Keratinocyte (primary cell): ENCODE measurements around the gene NVL.

Experiments
- EZH2 ChIP-seq: IDR thresholded peaks from one replicate; pipeline ENCODE4 v1.6.1; 2012; ENCODE audit warnings: inconsistent platforms, mild to moderate bottlenecking, low read length, moderate library complexity
- TF ChIP-seq, protein P1 (sequence below), 3 experiments: IDR thresholded peaks in 1 of 3; conservative IDR thresholded peaks in 1 of 3; optimal IDR thresholded peaks in 1 of 3; 2 replicates in 2 of 3; 3 replicates in 1 of 3; pipeline versions ENCODE3 to v1.5.1; 2011; ENCODE audit warnings: low read length in 3 of 3, mild to moderate bottlenecking in 3 of 3, moderate library complexity in 2 of 3, control low read depth in 1 of 3, inconsistent platforms in 1 of 3; ENCODE audit not compliant: insufficient read depth in 2 of 3; ENCODE audit errors: extremely low read depth in 1 of 3

DNA sequence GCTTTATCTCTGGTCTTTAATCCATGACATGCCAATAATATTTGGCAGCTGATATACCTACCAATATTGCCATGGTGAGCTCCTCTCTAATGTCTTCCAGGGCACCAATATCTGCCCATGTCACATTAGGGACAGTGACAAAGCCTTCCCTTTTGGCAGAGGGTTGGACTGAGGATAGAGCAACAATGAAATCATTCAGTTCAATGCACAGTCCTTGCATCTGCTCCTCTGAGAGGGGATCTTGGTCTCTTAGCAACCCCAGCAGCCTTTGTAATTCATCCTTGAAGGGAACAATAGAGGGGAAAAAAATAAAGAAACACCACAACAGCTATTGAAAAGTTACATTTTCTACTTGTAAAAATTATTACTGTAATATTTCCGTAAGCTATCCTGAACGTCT, 42.3 kb downstream of the NVL start:
- TF ChIP-seq, protein P1, sequence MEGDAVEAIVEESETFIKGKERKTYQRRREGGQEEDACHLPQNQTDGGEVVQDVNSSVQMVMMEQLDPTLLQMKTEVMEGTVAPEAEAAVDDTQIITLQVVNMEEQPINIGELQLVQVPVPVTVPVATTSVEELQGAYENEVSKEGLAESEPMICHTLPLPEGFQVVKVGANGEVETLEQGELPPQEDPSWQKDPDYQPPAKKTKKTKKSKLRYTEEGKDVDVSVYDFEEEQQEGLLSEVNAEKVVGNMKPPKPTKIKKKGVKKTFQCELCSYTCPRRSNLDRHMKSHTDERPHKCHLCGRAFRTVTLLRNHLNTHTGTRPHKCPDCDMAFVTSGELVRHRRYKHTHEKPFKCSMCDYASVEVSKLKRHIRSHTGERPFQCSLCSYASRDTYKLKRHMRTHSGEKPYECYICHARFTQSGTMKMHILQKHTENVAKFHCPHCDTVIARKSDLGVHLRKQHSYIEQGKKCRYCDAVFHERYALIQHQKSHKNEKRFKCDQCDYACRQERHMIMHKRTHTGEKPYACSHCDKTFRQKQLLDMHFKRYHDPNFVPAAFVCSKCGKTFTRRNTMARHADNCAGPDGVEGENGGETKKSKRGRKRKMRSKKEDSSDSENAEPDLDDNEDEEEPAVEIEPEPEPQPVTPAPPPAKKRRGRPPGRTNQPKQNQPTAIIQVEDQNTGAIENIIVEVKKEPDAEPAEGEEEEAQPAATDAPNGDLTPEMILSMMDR (optimal IDR thresholded peaks at IDR 0.05 in 1 of 3, IDR thresholded peaks at IDR 0.05 in 1 of 3, conservative IDR thresholded peaks at IDR 0.05 in 1 of 3; ENCODE audit: extremely low read depth in 1 of 3, insufficient read depth in 2 of 3, low read length in 3 of 3) = no peak
- no peak for TF ChIP-seq EZH2
